Fibroblast of pulmonary artery (primary cell): ENCODE measurements around the gene PARL.
"Not testable (repeated sequence)": the region's sequence is repeated elsewhere in the genome, so short reads cannot be mapped to it uniquely, and the experiment has no call there.

ENCODE experiments used
- DNase-seq: peaks from one replicate; pipeline ENCODE4 v3.0.0-alpha.2; 2010; ENCODE audit warnings: low read depth
- H3K4me3 ChIP-seq: replicated peaks from 2 replicates; pipeline ENCODE4 v1.5.1; 2011; ENCODE audit warnings: low read depth, mild to moderate bottlenecking, control low read depth, low read length, moderate library complexity
- TF ChIP-seq, protein P1 (sequence below): IDR thresholded peaks from 2 replicates; pipeline ENCODE4 v1.5.1; 2011; ENCODE audit warnings: mild to moderate bottlenecking, control low read depth, low read length, inconsistent platforms; ENCODE audit errors: missing control alignments

PARL gene

DNA sequence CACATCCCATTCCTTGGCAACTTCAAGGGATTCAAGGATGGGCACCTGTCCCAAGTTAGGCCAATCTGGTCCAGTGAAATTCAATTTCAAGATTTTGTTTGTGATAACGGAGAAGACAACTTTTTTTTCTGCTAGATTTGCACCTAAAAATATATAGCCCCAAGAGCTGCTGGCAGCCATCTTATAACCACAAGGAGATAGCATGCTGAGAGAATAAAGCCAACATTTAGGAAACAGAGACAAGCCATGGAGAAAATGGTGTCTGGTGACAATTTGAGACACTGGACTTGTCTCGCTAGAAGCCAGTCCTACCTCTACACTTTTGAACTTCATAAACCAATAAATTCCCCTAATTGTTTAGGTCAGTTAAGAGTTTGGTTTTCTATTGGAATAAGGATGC is 5.4 kb downstream of the PARL start:
- no peak overlapping the region for H3K4me3 ChIP-seq
- no peak for DNase-seq
- TF ChIP-seq, protein P1, sequence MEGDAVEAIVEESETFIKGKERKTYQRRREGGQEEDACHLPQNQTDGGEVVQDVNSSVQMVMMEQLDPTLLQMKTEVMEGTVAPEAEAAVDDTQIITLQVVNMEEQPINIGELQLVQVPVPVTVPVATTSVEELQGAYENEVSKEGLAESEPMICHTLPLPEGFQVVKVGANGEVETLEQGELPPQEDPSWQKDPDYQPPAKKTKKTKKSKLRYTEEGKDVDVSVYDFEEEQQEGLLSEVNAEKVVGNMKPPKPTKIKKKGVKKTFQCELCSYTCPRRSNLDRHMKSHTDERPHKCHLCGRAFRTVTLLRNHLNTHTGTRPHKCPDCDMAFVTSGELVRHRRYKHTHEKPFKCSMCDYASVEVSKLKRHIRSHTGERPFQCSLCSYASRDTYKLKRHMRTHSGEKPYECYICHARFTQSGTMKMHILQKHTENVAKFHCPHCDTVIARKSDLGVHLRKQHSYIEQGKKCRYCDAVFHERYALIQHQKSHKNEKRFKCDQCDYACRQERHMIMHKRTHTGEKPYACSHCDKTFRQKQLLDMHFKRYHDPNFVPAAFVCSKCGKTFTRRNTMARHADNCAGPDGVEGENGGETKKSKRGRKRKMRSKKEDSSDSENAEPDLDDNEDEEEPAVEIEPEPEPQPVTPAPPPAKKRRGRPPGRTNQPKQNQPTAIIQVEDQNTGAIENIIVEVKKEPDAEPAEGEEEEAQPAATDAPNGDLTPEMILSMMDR, result no peak

DNA sequence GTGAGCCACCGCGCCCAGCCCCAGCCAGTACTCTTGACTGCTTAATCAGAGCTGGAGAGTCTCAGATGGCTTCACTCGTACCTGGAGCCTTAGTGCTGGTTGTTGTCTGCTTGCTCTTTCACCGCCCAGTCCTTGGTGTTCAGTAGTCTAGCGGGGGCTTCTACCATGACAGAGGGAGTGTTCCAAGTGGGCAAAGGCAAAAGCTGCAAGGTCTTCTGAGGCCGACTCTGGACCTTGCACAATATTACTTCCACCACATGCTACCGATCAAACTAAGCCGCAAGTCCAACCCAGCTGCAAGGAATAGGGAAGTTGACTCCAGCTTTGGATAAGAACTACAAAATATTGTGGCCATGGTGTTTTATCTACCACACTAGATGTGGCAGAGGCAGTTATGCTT is 6.6 kb downstream of the PARL start:
- no peak for DNase-seq
- H3K4me3 ChIP-seq, result no peak overlapping the region
- TF ChIP-seq, protein P1, result no peak

DNA sequence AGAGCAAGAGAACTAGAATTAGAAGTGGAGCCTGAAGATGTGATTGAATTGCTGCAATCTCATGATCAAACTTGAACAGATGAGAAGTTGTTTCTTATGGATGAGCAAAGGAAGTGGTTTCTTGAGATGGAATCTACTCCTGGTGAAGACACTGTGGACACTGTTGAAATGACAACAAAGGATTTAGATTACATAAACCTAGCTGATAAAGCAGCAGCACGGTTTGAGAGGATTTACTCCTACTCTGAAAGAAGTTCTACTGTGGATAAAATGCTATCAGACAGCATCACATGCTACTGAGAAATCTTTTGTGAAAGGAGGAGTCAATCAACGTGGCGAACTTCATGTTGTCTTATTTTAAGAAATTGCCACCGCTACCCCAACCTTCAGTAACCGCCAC is 7.5 kb downstream of the PARL start:
- H3K4me3 ChIP-seq, DNase-seq: not testable (repeated sequence)

DNA sequence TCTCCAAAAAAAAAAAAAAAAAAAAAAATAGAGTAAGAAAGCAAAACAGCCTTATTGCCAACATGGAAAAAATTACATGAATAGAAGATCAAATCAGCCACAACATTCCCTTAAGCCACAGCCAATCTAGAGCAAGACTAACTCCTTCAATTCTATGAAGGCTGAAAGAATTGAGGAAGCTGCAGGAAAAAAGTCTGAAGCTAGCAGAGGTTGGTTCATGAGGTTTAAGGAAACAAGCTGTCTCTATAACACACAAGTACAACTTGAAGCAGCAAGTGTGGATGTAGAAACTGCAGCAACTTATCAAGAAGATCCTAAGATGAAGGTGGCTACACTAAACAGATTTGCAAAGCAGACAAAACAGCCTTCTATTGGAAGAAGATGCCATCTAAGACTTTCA is 9.3 kb downstream of the PARL start:
- no peak for DNase-seq
- TF ChIP-seq, protein P1, result no peak
- no peak overlapping the region for H3K4me3 ChIP-seq

DNA sequence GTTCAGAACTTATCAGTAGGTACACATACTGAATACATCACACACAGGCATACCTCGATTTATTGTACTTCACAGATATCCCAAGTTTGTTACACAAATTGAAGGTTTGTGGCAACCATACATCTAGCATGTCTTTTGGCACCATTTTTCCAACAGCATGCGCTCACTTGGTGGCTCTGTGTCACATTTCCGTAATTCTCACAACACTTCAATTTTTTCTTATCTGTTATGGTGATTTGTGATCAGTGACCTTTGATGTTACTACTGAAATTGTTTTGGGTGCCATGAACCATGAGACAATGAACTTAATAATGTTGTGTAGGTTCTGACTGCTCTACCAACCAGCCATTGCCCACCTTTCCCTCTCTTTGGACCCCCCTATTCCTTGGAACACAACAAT is 10.8 kb downstream of the PARL start:
- no peak for DNase-seq
- no peak overlapping the region for H3K4me3 ChIP-seq
- TF ChIP-seq, protein P1, result no peak

DNA sequence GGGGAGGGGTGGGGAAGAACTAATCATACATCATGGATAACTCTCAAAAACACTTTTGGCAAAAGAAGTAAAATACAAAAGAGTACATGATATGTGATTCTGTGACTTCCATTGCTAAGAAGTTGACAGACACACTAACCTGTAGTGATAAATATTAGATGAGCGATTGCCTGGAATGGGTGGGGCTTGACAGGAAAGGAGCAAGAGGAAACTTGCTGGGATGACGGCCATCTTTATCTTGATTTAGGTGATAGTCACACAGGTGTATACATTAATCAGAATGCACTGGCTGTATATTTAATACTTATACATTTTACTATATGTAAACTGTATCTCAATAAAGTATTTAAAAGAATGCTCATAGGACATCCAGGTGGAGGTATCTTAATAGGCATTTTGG is 13.1 kb downstream of the PARL start:
- no peak for DNase-seq
- TF ChIP-seq, protein P1, result no peak
- H3K4me3 ChIP-seq, result no peak overlapping the region

DNA sequence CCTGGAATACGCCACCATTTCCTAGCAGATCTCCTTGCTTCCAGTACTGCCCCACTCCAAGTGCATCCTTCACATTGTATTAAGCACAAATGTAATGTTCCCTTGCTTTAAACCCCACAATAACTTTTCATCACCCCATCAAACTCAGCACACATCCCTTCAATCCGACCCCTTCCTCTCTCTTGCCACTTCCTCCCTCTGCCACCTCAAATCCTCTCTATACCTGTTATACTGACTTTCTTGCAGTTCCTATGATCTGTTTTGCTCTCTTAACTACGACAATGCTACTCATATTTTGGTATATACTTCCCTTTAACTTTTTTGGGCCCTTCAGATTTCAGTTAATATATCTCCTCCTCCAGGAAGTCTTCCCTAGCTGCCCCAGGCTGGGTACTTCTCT is 14.1 kb downstream of the PARL start:
- TF ChIP-seq, protein P1, result no peak
- DNase-seq, result no peak
- no peak overlapping the region for H3K4me3 ChIP-seq

DNA sequence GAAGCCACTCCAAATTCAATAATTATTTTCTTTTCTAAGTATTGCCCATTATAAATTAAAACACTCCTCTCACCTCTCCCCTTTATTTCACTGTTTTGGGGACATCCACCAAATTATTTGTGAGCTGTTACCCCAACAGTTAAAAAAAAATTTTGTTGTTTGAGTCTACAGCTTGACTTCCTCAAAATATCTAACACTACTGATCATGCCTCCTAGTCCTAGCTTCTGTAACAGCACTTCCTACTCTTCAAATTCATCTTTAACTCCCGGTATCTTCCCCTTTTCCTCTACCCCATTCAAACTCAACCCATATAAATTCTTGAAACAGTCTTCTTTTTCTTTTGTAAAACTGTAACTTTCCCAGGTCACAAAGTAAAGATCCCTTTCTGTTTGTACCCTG is 15.9 kb downstream of the PARL start:
- TF ChIP-seq, protein P1, result no peak
- H3K4me3 ChIP-seq, result no peak overlapping the region
- no peak for DNase-seq
